Uterus (tissue), 2 donors: ENCODE data around the gene XPC.

Experiments used
- POLR2A ChIP-seq, 2 donors: fragments of 450-650 bp; IDR thresholded peaks; one replicate each; pipeline ENCODE4 v1.6.1; 2016; ENCODE audit warnings: antibody characterized with exemption in 2 of 2, mild to moderate bottlenecking in 1 of 2, moderate library complexity in 1 of 2
- TF ChIP-seq, protein P1 (sequence below), 4 experiments: fragments of 200-600 bp in 2 of 4; fragments of 450-650 bp in 2 of 4; sonication (generic) in 2 of 4; IDR thresholded peaks; one replicate each; pipeline ENCODE4 v1.5.1; 2016 to 2019; ENCODE audit warnings: antibody characterized with exemption in 4 of 4, mild to moderate bottlenecking in 2 of 4, moderate library complexity in 1 of 4

DNA sequence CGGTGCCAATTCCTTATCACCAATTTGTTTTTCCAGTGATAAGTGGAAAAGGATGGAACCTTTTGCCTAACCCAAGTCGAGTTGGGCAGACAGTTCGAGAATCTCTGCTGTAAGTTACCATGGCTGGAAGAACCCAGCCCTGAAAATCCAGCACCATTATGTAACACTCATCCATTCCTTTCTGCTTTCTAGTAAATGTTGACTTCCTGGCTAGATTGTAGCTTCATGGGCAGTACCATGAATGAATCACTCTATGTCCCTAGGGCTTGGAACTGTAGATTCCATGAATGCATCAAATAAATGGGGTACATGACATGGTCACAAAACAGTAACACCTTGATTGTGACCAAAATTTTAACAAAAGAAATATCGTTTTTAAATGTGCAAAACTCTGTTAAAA lies 67.7 kb downstream of the XPC start:
- TF ChIP-seq, protein P1, sequence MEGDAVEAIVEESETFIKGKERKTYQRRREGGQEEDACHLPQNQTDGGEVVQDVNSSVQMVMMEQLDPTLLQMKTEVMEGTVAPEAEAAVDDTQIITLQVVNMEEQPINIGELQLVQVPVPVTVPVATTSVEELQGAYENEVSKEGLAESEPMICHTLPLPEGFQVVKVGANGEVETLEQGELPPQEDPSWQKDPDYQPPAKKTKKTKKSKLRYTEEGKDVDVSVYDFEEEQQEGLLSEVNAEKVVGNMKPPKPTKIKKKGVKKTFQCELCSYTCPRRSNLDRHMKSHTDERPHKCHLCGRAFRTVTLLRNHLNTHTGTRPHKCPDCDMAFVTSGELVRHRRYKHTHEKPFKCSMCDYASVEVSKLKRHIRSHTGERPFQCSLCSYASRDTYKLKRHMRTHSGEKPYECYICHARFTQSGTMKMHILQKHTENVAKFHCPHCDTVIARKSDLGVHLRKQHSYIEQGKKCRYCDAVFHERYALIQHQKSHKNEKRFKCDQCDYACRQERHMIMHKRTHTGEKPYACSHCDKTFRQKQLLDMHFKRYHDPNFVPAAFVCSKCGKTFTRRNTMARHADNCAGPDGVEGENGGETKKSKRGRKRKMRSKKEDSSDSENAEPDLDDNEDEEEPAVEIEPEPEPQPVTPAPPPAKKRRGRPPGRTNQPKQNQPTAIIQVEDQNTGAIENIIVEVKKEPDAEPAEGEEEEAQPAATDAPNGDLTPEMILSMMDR (IDR thresholded peaks at IDR 0.05), result no peak
- TF ChIP-seq POLR2A (IDR thresholded peaks at IDR 0.05), result no peak
